GM19452 (cell line): ENCODE results near the gene RPTOR.

Experiments used
- ATAC-seq: cut with Tn5 transposase; IDR thresholded peaks from one replicate; pipeline ENCODE4 v1.9.1; 2021; ENCODE audit not compliant: unreplicated experiment

RPTOR gene

DNA sequence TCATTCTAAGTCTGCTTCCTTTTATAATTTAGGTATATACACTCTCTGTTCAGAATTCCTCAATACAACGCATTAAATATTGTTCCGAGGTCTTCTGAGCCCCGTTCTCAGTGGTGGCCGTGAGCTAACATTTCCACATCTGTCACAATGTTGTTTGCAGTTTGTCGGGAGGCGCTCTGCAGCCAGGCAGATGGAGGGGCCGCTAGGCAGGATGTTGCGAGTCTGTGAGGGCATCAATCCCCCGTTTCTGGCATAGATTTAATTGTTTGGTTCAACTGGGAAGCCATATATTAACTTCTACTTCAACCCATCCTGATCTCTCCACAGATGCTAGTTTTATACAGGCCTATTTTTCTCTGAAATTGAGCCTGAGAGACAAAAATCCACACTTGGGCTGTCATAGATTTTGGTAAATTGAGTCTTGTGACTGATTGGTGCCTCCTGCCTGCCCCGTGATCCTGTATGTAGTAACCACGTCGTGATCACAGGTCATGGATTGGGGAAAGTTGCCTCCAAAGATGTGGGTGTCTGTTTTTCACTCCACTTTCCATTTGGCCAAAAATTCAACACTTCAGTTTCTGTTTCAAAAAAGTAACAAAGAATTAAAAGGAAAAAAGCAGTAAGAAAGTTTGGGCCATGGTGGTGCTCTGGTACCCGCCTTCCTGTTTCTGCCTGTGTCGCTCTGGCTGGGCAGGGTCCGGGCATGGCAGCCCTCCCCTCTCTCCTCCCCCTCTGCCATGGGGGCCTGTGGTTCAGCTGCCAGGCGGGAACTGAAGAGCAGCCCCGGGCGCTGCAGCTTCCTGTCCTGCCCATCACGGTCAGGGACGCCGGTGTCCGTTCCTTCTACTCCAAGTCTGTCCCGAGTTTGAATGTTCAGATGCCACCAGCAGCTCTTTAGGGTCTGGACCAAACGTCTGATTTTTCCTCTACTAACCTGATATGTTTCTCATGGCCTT is 41.5 kb downstream of the RPTOR start:
- no peak for ATAC-seq

DNA sequence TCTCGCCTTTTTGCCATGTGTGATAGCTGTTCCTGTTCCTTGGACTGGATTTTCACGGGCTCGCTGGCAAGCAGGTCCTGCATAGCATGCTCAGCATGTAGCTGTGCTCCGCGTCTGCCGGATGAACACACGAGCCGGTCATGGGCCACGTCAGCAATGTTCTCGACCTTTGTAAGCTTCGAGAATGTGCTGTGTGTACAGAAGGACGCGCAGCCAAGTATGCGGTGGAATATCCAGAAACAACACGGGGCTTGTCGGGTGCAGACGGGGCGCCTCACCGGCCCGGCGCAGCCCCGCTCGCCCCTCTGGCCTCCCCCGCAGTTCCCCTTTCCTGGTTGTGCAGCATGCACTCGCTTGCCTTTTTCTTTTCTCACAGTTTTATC is 42.2 kb downstream of the RPTOR start:
- no peak for ATAC-seq

GRCh38 chr17:80588702-80589383 is 44.2 kb downstream of the RPTOR start:
- ATAC-seq: no peak

GRCh38 chr17:80591788-80592187 is 47.1 kb downstream of the RPTOR start:
- no peak for ATAC-seq

DNA sequence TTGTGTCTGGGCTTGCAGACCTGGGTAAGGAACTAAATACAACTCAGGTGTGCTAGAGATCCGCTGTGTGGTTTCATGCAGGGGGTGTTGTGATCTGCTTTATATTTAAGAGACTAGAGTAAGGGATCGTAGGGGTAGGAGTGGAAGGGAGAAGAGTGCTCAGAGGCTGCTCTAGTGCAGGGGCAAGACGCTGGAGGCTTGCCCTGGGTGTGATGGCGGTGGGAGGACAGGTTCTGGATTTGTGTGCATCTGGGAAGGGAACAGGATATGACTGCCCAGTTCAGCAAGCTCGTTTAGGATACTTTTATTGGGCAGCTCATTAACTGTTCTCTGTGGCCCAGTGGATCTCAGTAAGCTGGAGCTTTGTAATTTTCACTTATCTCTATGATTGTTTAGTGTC is 47.6 kb downstream of the RPTOR start:
- ATAC-seq: no peak

GRCh38 chr17:80593181-80593580 is 48.5 kb downstream of the RPTOR start:
- ATAC-seq: no peak

DNA sequence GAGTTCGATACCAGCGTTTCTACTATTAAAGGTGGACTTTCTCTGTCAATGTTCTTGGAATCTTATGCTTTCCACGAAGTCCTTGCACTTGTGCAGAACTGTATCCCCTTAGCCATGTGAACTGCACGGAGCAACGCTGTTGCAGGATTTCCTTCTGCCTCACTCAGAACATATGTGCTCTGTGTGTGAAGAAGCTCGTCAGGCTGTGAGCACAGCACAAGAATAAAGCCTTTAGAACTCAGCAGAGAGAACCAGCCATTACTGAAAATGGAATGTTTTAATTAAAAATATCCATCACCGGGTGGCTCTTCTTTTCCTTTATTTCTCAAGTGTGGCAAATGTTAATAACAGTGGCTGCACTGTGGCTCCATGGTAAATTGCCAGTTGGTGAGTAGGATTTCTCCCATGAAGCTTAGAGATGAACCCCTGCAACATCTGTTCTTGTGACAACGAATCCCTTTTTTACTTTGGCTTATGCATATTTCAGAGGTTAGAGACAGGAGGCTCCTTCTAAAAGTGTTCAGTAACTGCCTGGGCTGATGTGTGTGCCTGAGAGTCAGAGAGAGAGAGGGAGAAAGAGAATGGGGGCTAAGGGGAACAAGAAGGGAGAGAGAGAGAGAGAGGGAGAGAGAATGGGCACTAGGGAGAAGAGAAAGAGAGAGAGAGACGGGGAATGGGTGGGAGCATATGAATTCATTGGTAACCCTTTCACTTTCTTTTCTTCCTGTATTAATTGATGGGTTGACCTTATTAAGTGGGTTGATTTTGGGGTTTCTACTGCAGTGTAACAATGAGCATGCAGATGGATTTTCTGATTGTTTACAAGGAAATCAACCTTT is 50.0 kb downstream of the RPTOR start:
- ATAC-seq: no peak

GRCh38 chr17:80596760-80597608 is 52.3 kb downstream of the RPTOR start:
- no peak for ATAC-seq

GRCh38 chr17:80598813-80599545 is 54.3 kb downstream of the RPTOR start:
- ATAC-seq: no peak

- ATAC-seq: no peak
Observed at GRCh38 chr17:80599546-80600305, 55.1 kb downstream of the RPTOR start.

GRCh38 chr17:80601146-80601545 is 56.5 kb downstream of the RPTOR start:
- ATAC-seq: no peak

DNA sequence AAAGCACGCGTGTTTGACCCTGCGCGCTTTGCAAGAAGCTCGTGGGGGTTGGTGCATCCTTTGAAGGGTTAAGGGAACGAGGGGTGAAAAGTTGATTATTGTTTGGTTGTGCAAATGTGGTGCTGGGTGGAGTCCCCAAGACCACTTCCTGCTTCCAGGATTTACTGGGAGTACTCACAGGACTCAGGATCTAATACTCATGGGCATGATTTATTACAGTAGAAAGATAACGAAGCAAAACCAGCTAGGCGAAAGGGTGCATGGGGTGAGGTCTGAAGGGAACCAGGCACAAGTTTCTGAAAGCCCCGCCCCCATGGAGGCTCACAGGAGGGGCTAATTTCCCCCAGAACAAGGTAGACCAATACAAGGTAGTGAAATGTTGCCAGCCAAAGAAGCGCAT is 58.8 kb downstream of the RPTOR start:
- no peak for ATAC-seq

DNA sequence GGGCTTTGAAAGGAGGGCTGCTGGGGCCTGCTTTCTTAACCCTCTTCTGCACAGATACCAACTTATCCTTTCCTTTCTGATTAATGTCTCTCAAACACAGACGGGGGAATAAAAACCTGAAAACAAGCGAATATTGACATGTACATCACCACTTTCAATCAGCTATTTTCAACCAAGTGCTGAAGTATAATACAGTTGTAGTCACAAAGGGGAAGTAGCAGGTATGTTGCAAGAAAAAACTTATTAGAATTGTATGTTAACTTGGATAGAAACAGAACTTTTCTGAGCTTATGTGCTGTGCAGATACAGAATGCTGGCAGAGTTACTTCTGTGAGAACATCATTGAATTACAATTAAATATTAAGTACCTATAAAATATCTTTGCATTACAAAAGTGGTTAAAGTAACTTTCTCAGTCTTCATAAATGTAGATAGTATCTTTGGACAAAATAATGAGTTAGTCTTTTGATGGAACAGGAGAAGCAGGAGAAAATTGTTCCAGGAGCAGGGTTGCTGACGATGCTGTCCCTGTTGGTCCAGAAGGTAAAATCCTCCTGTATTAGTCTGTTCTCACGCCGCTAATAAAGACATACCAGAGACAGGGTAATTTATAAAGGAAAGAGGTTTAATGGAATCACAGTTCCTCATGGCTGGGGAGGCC is 59.5 kb downstream of the RPTOR start:
- no peak for ATAC-seq

GRCh38 chr17:80604670-80605010 is 60.0 kb downstream of the RPTOR start:
- no peak for ATAC-seq

GRCh38 chr17:80605326-80606066 is 60.9 kb downstream of the RPTOR start:
- no peak for ATAC-seq

DNA sequence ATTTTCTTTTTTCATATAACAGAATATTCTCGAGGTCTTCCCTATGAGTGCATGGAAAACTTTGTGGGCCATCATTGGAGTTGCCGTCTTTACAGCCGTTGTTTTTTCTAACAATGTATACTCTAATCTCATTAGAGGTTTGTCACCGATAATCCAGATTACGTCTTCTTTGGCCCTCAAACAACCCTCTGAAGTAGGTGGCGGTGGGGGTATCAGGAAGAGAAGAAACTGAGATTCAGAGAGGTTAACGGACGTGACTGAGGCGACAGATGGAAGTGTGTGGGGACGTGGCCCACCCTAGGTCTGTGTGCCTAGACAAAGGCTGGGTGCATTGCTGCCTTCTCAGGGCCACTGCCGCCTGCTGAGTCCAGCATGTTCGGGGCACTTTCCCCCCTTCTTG is 63.7 kb downstream of the RPTOR start:
- no peak for ATAC-seq

- ATAC-seq: no peak
Observed at GRCh38 chr17:80609757-80610156, 65.1 kb downstream of the RPTOR start.

GRCh38 chr17:80611816-80612215 is 67.2 kb downstream of the RPTOR start:
- no peak for ATAC-seq
